NT2/D1 (cell line): Measurements from ENCODE around the gene MSI1.

Experiments
- DNase-seq: peaks from one replicate; pipeline ENCODE4 v3.0.0-alpha.2; 2011; ENCODE audit warnings: low read depth, low spot score
- H3K27me3 ChIP-seq: 2 replicates; pipeline ENCODE4 v1.6.0; 2011; ENCODE audit warnings: mild to moderate bottlenecking; ENCODE audit not compliant: insufficient read length, insufficient read depth
- H3K36me3 ChIP-seq: 2 replicates; pipeline ENCODE4 v1.6.1; 2011; ENCODE audit warnings: mild to moderate bottlenecking, low read length, mixed read lengths; ENCODE audit not compliant: insufficient read depth, insufficient read length
- H3K4me1 ChIP-seq: 2 replicates; pipeline ENCODE4 v1.5.1; 2011; ENCODE audit not compliant: insufficient read depth, insufficient read length
- H3K4me3 ChIP-seq: 2 replicates; pipeline ENCODE4 v1.5.1; 2011; ENCODE audit warnings: low read depth; ENCODE audit not compliant: insufficient read length
- H3K9ac ChIP-seq: 2 replicates; pipeline ENCODE4 v1.6.0; 2011; ENCODE audit warnings: low read depth; ENCODE audit not compliant: insufficient read length
- H3K9me3 ChIP-seq: 2 replicates; pipeline ENCODE4 v1.5.1; 2011; ENCODE audit warnings: mild to moderate bottlenecking, low read length; ENCODE audit not compliant: insufficient read depth
- SUZ12 ChIP-seq: IDR thresholded peaks from 2 replicates; pipeline ENCODE4 v1.6.1; 2011; ENCODE audit not compliant: insufficient read length, insufficient read depth; ENCODE audit errors: extremely low read depth
- YY1 ChIP-seq: IDR thresholded peaks from 2 replicates; pipeline ENCODE4 v1.6.1; 2011; ENCODE audit not compliant: insufficient read length, insufficient read depth
- ZNF274 ChIP-seq: IDR thresholded peaks from 2 replicates; pipeline ENCODE4 v1.6.1; 2011; ENCODE audit warnings: mild to moderate bottlenecking, low read depth, low read length

Gene MSI1

DNA sequence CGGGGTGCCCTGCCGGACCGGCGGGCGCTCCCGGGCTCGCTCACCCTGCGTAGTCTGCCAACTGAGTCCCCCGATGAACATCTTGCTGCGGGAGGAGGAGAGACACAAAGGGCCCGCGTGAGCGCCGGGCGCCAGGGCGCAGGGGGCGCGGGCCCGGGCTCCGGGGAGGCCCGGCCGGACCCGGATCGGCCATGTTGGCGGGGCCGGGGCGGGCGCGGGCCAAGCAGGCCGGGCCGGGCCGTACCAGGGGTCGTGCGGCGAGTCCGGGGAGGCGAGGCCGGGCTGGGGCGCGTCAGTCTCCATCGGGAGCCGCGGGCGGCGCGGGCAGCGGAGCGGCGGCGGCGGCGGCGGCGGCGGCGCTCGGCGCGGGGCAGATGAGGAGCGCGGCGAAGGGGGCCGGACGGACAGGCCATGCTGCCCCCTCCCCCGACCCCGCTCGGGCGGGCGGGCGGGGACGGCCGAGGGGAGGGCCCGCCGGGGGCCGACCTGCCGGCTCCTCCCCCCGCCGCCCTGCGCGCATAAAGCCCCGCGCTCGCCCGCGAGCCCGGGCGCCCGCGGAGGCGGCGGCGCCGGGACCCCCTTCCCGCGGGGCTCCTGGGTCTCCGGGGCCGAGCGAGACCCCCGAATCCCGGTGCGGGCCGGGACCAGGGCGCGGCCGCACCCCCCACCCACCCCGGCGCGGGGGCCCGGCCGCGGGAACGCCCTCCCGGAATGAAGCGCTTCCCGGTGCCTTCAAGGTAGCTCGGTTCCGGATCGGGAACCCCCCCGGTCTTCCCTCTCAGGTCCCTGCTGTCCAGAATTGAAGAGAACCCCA is at the start of gene MSI1:
MSI1 (minus strand) TSS at position 376 of the 814 bp plus-strand sequence; CDS start at position 303, 73 bp downstream.
- H3K36me3 ChIP-seq, result peaks cover 22% of the 10 kb centered on the region
- H3K9ac ChIP-seq, result peak within 1 kb of the TSS; percentile 88
- H3K4me3 ChIP-seq, result peak within 1 kb of the TSS; percentile 73
- peaks cover 9% of the 10 kb centered on the region for H3K27me3 ChIP-seq
- H3K9me3 ChIP-seq, result no peaks in the 10 kb centered on the region
- peaks cover 19% of the 10 kb centered on the region for H3K4me1 ChIP-seq
- no peak for DNase-seq
- TF ChIP-seq YY1, result no peak
- no peak for TF ChIP-seq SUZ12
- no peak for TF ChIP-seq ZNF274

DNA sequence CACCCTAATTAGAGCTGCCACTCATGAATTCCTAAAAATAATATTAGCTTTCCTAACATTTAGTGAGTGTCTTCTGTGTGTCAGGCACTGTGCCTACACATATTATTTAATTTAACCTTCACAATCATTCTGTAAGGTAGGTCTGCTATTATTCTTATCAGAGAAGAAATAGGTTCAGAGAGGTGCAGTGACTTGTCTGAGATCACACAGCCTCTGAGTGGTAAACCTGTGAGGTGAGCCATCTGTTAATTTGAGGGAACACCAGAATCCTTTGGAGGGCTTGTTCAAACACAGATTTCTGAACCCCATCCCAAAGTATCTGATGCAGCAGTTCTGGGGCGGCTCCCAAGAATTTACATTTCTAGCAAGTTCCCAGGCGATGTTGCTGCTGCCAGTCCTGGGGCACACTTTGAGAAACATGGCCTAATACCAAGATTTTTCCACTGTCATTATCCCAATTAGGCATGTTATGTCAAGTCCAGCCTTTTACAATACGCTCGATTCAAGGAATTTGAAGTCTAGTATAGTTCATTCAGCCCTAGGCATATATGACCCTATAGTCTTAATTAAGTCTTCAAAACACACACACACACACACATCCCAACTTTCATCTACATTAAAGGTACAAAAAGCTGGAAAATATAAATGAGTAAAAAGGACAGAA is 49.1 kb upstream of the MSI1 start:
- DNase-seq, result no peak
- H3K4me3 ChIP-seq, result no peak overlapping the region
- TF ChIP-seq ZNF274, result no peak
- no peak overlapping the region for H3K9ac ChIP-seq
- no peaks in the 10 kb centered on the region for H3K9me3 ChIP-seq
- no peaks in the 10 kb centered on the region for H3K27me3 ChIP-seq
- peaks cover 5% of the 10 kb centered on the region for H3K4me1 ChIP-seq
- no peaks in the 10 kb centered on the region for H3K36me3 ChIP-seq

DNA sequence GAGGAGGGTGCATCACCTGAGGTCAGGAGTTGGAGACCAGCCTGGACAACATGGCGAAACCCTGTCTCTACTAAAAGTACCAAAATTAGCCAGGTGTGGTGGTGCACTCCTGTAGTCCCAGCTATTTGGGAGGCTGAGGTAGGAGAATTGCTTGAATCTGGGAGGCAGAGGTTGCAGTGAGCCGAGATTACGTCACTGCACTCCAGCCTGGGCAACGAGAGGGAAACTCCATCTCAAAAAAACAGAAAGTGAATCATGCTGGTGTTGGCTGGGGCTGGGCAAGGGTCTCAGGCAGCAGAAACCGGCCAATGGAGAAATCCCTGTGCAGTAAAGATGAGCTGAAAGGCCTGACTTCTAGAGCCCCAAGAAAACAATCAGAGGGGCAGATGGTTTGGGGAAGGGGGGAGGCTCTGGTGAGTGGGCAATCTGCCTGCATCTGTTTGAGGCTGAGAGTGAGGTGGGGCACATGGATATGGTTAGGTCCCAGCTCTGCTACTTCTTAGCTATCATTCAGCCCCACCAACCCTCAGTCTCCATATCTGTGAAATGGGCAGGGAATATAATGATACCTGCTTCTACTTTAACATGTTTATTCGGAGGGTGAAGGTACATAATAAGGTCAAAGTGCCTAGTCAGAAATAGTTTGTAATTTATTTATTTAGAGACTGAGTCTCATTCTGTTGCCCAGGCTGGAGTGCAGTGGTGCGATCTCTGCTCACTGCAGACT is 47.7 kb upstream of the MSI1 start:
- Histone ChIP-seq H3K9ac (no peak overlapping the region), H3K4me1 (peaks cover 2% of the 10 kb centered on the region), H3K4me3 (no peak overlapping the region), H3K27me3 (no peaks in the 10 kb centered on the region), H3K36me3 (no peaks in the 10 kb centered on the region), H3K9me3 (no peaks in the 10 kb centered on the region)
- TF ChIP-seq ZNF274 (no peak), YY1 (no peak), SUZ12 (no peak)
- no peak for DNase-seq

DNA sequence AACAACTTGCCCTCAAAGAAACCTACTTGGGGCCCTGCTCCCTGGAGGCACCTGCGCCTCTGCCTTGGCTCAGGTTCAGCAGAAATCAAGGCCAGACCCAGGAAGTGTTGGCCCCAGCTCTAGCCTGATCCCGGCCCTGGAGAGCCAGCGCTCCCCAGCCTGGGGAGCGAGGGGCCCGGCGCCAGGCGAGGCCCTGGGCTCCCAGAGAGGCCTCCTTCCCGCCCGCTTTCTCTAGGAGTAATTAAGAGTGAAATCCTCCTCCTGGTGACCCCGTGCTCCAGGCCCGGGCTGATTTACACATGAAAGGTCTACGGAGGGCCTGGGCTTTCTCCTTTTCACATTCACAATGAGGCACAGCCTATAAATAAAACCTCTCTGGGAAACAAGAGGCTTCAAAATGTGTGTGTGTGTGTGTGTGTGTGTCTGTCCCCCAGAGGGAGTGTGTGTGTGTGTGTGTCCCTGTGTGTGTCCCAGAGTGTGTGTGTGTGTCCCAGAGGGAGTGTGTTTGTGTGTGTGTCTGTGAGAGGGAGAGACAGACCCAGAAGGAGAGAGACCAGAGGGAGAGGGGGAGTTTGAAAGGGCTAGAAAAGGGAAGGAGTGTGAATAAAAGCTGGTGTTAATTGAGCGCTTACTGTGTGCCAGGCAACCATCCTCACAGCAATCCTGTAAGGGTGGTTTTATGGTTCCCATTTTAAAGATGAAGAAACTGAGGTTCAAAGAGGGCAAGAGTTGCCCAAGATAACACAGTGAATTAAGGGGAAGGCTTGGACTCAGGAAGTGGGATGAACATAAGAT is 45.1 kb upstream of the MSI1 start:
- Histone ChIP-seq H3K4me1 (peaks cover 2% of the 10 kb centered on the region), H3K9me3 (no peaks in the 10 kb centered on the region), H3K9ac (peak overlapping the region; percentile 72), H3K27me3 (no peaks in the 10 kb centered on the region), H3K36me3 (no peaks in the 10 kb centered on the region), H3K4me3 (no peak overlapping the region)
- peak; percentile 97 for DNase-seq
- no peak for TF ChIP-seq SUZ12
- no peak for TF ChIP-seq YY1
- TF ChIP-seq ZNF274, result no peak

DNA sequence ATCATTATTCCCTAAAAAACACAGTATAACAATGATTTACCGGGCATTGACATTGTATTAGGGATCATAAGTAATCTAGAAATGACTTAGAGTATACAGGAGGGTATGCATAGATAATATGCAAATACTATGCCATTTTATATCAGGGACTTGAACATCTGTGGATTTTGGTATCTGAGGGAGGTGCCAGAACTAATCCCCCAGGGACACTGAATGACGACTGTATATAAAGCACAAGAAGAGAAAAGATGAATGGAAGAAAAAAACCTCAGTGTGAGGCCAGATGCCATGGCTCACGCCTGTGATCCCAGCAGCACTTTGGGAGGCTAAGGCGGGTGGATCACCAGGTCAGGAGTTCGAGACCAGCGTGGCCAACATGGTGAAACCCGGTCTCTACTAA is 43.5 kb upstream of the MSI1 start:
- TF ChIP-seq SUZ12, result no peak
- no peak for TF ChIP-seq YY1
- no peak for TF ChIP-seq ZNF274
- no peak overlapping the region for H3K4me3 ChIP-seq
- no peaks in the 10 kb centered on the region for H3K9me3 ChIP-seq
- no peaks in the 10 kb centered on the region for H3K27me3 ChIP-seq
- DNase-seq, result no peak
- H3K4me1 ChIP-seq, result peaks cover 2% of the 10 kb centered on the region
- H3K9ac ChIP-seq, result no peak overlapping the region
- H3K36me3 ChIP-seq, result no peaks in the 10 kb centered on the region

- peaks cover 2% of the 10 kb centered on the region for H3K4me1 ChIP-seq
- DNase-seq, result no peak
- no peaks in the 10 kb centered on the region for H3K27me3 ChIP-seq
- H3K9me3 ChIP-seq, result no peaks in the 10 kb centered on the region
- no peak overlapping the region for H3K9ac ChIP-seq
- H3K4me3 ChIP-seq, result no peak overlapping the region
- TF ChIP-seq YY1, result no peak
- no peak for TF ChIP-seq ZNF274
- no peak for TF ChIP-seq SUZ12
- H3K36me3 ChIP-seq, result no peaks in the 10 kb centered on the region
Observed at GRCh38 chr12:120408771-120409170, 39.8 kb upstream of the MSI1 start.
